GM13976 (cell line): ENCODE results near the gene NINL.

Experiments used
- DNase-seq: peaks from one replicate; pipeline ENCODE4 v3.0.0; 2012; ENCODE audit warnings: low spot score
- in situ Hi-C: fragments of 300-500 bp; cut with MboI; formaldehyde crosslinking; loops from one replicate; pipeline ENCODE4 v1.12.0; 2022; ENCODE audit warnings: low sequenced_read_pairs, mixed read lengths, inconsistent platforms; ENCODE audit not compliant: unreplicated experiment
- TF ChIP-seq, protein P1 (sequence below): IDR thresholded peaks from 2 replicates; pipeline ENCODE4 v1.5.1; 2012; ENCODE audit warnings: borderline replicate concordance, mild to moderate bottlenecking; ENCODE audit not compliant: insufficient read depth; ENCODE audit errors: extremely low read depth, missing control alignments, control extremely low read depth

The NINL gene

DNA sequence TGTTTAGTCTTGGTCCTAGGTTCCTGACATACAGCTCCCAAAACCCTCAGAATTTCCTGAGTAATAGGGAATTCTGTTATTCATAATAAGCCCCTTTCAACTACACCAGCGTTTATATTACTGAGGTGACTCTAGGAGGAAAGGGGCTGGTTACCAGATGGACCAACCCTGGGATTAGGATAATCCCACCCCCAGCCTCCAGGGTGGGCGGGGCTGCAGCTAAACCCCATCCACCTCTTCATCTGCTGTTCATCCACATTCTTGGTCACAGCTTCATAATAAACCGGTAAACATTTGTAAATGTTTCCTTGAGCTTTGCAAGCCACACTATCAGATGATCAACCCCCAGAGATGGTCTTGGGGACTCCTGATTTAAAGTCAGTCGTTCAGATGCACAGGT, 38.3 kb downstream of the NINL start:
- no peak for DNase-seq
- TF ChIP-seq, protein P1, sequence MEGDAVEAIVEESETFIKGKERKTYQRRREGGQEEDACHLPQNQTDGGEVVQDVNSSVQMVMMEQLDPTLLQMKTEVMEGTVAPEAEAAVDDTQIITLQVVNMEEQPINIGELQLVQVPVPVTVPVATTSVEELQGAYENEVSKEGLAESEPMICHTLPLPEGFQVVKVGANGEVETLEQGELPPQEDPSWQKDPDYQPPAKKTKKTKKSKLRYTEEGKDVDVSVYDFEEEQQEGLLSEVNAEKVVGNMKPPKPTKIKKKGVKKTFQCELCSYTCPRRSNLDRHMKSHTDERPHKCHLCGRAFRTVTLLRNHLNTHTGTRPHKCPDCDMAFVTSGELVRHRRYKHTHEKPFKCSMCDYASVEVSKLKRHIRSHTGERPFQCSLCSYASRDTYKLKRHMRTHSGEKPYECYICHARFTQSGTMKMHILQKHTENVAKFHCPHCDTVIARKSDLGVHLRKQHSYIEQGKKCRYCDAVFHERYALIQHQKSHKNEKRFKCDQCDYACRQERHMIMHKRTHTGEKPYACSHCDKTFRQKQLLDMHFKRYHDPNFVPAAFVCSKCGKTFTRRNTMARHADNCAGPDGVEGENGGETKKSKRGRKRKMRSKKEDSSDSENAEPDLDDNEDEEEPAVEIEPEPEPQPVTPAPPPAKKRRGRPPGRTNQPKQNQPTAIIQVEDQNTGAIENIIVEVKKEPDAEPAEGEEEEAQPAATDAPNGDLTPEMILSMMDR, result no peak
- in situ Hi-C loops, result no loop called here

DNA sequence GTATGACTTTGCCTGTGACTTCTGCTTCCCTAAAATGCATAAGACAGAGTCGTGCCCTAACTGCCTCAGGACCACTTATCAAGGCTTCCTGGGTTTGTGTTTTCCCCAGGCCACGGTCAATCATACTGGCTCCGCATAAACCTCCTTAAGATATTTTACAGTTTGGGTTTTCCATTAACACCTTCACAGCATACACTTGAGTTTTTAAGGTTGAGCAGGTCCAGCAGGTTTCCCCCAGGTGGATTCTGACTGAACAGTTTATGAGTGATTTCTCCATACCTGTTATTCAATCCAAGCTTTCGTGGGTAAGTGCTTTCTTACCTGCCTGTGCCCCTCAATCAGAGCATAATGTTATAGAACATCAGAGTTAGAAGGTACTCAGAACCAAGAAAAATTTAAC, 39.3 kb downstream of the NINL start:
- no peak for DNase-seq
- TF ChIP-seq, protein P1, result no peak
- in situ Hi-C loops, result no loop called here

DNA sequence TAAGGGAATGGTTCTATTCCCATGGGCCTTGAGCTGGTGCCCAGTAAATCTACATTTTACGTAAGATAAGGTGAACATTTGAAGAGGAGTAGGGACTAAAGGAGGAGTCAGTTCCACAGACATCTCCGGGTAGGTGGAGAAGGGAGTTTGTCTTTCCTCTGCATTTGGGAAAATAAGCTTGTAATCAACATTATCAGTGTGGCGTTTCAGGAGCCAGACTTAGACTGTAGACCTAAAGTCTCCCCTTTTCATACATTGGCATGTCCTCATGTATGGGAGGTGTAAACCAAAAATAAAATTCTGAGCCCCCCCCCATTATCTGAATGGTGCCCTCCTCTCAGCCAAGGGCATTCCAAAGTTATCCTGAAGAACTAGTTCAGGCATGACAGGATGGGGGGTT, 40.2 kb downstream of the NINL start:
- TF ChIP-seq, protein P1, result no peak
- DNase-seq, result no peak
- in situ Hi-C loops, result no loop called here

DNA sequence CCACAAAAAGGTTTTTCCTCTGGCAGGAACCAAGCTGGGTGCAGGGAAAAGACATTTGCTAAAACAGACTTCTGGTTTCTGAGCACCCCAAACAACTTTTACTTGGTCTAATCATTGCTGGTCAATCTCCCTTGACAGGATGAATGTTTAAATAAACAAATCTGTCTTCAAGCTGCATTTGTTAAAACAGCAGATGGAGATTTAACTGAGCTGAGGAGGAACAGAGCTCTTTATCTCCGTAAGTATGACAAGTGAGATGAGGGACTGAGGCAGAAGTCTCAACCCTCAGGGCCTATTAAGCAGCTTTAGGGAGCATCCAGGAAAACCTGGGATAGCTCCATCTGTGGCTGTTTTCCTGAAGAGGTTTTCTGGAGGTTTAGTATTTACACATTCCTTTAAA, 40.6 kb downstream of the NINL start:
- TF ChIP-seq, protein P1, result no peak
- in situ Hi-C loops, result no loop called here
- no peak for DNase-seq

DNA sequence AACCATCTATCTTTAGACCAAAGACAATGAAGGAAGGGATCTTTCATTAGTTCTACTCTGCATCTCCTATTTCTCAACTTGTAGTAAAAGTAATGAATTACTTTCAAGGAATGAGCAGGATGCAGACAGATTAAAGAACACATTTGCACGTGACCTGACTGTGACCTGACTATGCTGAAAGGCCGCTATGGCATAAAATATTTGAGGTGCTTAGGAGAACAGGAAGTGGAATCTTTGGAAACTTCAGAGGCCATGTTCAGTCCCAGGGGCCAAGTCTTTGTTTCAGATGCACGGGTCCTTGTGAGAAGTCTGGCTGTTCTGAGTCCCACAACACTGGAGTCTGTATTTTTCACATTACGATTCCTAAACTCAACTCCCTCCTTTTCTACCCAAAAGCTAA, 41.0 kb downstream of the NINL start:
- TF ChIP-seq, protein P1, result no peak
- in situ Hi-C loops, result no loop called here
- no peak for DNase-seq

DNA sequence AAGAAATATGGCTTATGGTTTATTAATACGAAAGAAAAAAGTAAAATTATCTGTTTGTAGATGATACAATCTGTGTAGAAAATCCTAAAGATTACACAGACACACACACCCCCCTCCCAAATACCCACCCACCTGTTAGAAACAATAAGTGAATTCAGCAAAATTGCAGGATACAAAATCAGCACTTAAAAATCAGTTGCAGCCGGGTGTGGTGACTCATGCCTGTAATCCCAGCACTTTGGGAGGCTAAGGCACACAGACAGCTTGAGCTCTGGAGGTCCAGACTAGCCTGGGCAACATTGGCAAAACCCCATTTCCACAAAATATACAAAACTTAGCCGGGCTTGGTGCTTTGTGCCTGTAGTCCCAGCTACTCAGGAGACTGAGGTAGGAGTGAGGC, 42.3 kb downstream of the NINL start:
- in situ Hi-C loops, result no loop called here
- TF ChIP-seq, protein P1, result no peak
- no peak for DNase-seq

DNA sequence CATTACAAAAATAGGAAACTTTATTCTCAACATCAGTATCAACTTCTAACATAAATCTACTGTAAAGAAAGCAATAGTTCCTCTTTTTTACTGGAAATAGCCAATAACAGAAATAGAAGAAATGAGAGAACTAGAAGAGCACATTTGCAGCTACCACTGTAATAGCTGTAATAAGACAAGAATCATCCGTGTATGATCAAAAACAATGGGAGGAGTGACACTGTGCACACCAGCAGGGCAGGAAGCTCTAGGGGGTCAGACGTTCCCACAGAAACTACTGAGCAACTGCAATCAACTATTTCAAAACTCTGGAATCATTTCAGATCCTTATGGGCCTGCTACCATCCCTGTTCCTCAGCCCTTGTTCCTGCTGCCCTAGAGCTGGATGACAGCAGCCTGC, 43.7 kb downstream of the NINL start:
- in situ Hi-C loops, result no loop called here

More for the DNA sequence above, 43.7 kb downstream of the NINL start:
- TF ChIP-seq, protein P1, result no peak
- DNase-seq, result no peak
